ENCODE results near the gene NEUROD6.

GRCh38 chr7:31345421-31345820, 4.9 kb upstream of the NEUROD6 start:
- TF ChIP-seq CTCF (IDR thresholded peaks at IDR 0.05; ENCODE audit: poor library complexity, severe bottlenecking) (no peak), EP300 (conservative IDR thresholded peaks at IDR 0.05; ENCODE audit: poor library complexity, severe bottlenecking) (no peak), EZH2 (IDR thresholded peaks at IDR 0.05; ENCODE audit: borderline replicate concordance, insufficient read depth, low read length, poor library complexity, severe bottlenecking) (no peak), SMC3 (conservative IDR thresholded peaks at IDR 0.05; ENCODE audit: poor library complexity) (no peak), POLR2AphosphoS5 (IDR thresholded peaks at IDR 0.05) (no peak), TAF1 (IDR thresholded peaks at IDR 0.05; ENCODE audit: low read depth) (no peak), MXI1 (conservative IDR thresholded peaks at IDR 0.05; ENCODE audit: poor library complexity, severe bottlenecking) (no peak)
